H1 (cell line): ENCODE data around the gene TRIOBP. TPM values are rescaled to one million over a fixed set of nuclear protein-coding genes. Genes with fewer than 3 reads are reported as not detected.

ENCODE experiments used
- CTCF ChIA-PET: fragments of 300-600 bp; sonication (Branson Sonifier 250); formaldehyde crosslinking; loops from one replicate; lab custom pipeline; 2021; ENCODE audit not compliant: partially characterized antibody; lab: Charles Lee
- POLR2A ChIA-PET: fragments of 300-600 bp; sonication (Branson Sonifier 250); formaldehyde crosslinking; loops from one replicate; lab custom pipeline; 2021; ENCODE audit warnings: inconsistent platforms; ENCODE audit not compliant: partially characterized antibody; lab: Charles Lee
- DNase-seq, 2 experiments: peaks; one replicate each; pipeline versions ENCODE4 v3.0.0 to v3.0.0-alpha.2; 2010 to 2022; ENCODE audit warnings: low spot score in 2 of 2, low read depth in 1 of 2, mixed read lengths in 1 of 2
- FAIRE-seq: peaks from 2 replicates; lab custom pipeline; 2011; peaks lifted over from hg19 to GRCh38; lab: Jason Lieb, UNC
- H2AFZ ChIP-seq: 2 replicates; pipeline ENCODE4 v1.8.1; 2012; ENCODE audit warnings: low read length, inconsistent platforms
- H2AK5ac ChIP-seq: 2 replicates; pipeline ENCODE4 v1.6.1; 2013; ENCODE audit warnings: low read depth, low read length
- H2BK120ac ChIP-seq: replicated peaks from 2 replicates; pipeline ENCODE3; 2013; ENCODE audit warnings: low read depth, low read length, inconsistent platforms
- H2BK12ac ChIP-seq: 2 replicates; pipeline ENCODE4 v1.6.1; 2013; ENCODE audit warnings: low read depth, low read length
- H2BK15ac ChIP-seq: 2 replicates; pipeline ENCODE4 v1.6.1; 2013; ENCODE audit warnings: low read length
- H2BK20ac ChIP-seq: 2 replicates; pipeline ENCODE4 v1.6.1; 2013; ENCODE audit warnings: low read length
- H2BK5ac ChIP-seq: 2 replicates; pipeline ENCODE4 v1.6.1; 2013; ENCODE audit warnings: low read depth, low read length
- H3K14ac ChIP-seq: 2 replicates; pipeline ENCODE4 v1.6.1; 2013; ENCODE audit warnings: inconsistent platforms; ENCODE audit not compliant: insufficient read length
- H3K18ac ChIP-seq: 2 replicates; pipeline ENCODE4 v1.6.1; 2013; ENCODE audit warnings: low read length; ENCODE audit errors: extremely low read depth
- H3K23ac ChIP-seq: 2 replicates; pipeline ENCODE4 v1.6.1; 2013; ENCODE audit warnings: inconsistent platforms; ENCODE audit not compliant: insufficient read length
- H3K23me2 ChIP-seq: 2 replicates; pipeline ENCODE4 v1.6.1; 2013; ENCODE audit warnings: low read depth, low read length
- H3K27ac ChIP-seq: 2 replicates; pipeline ENCODE4 v1.6.1; 2011; ENCODE audit warnings: low read depth, low read length, inconsistent platforms
- H3K27me3 ChIP-seq, 4 experiments: replicated peaks in 1 of 4; 1 replicate in 1 of 4; 2 replicates in 3 of 4; pipeline versions ENCODE4 v1.6.1 to v1.8.1; 2011 to 2013; ENCODE audit warnings: low read length in 3 of 4, mild to moderate bottlenecking in 3 of 4, inconsistent platforms in 2 of 4, mixed read lengths in 2 of 4, moderate library complexity in 1 of 4; ENCODE audit not compliant: control insufficient read depth in 3 of 4, insufficient read depth in 3 of 4; ENCODE audit errors: extremely low read depth in 1 of 4
- H3K36me3 ChIP-seq, 4 experiments: 2 replicates each; pipeline versions ENCODE4 v1.6.1 to v1.8.1; 2011 to 2013; ENCODE audit warnings: mild to moderate bottlenecking in 4 of 4, low read length in 3 of 4, moderate library complexity in 2 of 4, control low read depth in 1 of 4, inconsistent platforms in 1 of 4; ENCODE audit not compliant: insufficient read depth in 4 of 4, control insufficient read depth in 2 of 4
- H3K4ac ChIP-seq: replicated peaks from 2 replicates; pipeline ENCODE3; 2013; ENCODE audit warnings: low read length, low read depth, mixed read lengths, inconsistent platforms; ENCODE audit not compliant: insufficient read length
- H3K4me1 ChIP-seq, 4 experiments: replicated peaks in 1 of 4; 1 replicate in 1 of 4; 2 replicates in 3 of 4; pipeline versions ENCODE4 v1.6.1 to v1.8.1; 2011 to 2013; ENCODE audit warnings: low read length in 3 of 4, inconsistent platforms in 2 of 4, mixed read lengths in 1 of 4; ENCODE audit not compliant: insufficient read depth in 4 of 4, control insufficient read depth in 3 of 4
- H3K4me2 ChIP-seq, 2 experiments: 2 replicates each; pipeline versions ENCODE4 v1.6.1 to v1.8.1; 2011 to 2013; ENCODE audit warnings: low read depth in 2 of 2, low read length in 2 of 2, control low read depth in 1 of 2, inconsistent platforms in 1 of 2, mild to moderate bottlenecking in 1 of 2; ENCODE audit not compliant: insufficient read depth in 1 of 2
- H3K4me3 ChIP-seq, 4 experiments: fragments of 200-600, 300-600 bp in 1 of 4; sonication (generic), shearing (Covaris generic), sonication (Bioruptor Twin) in 1 of 4; 2 replicates each; pipeline versions ENCODE4 v1.5.1 to v1.8.1; 2011 to 2016; ENCODE audit warnings: low read length in 4 of 4, low read depth in 3 of 4, control low read depth in 2 of 4, inconsistent platforms in 2 of 4, mild to moderate bottlenecking in 2 of 4, mixed read lengths in 1 of 4, moderate library complexity in 1 of 4; ENCODE audit not compliant: insufficient read depth in 2 of 4; ENCODE audit errors: extremely low read depth in 1 of 4
- H3K56ac ChIP-seq: replicated peaks from 2 replicates; pipeline ENCODE3; 2013; ENCODE audit warnings: low read depth, mild to moderate bottlenecking, mixed read lengths, low read length, inconsistent platforms; ENCODE audit not compliant: insufficient read length
- H3K79me1 ChIP-seq: 2 replicates; pipeline ENCODE4 v1.6.1; 2013; ENCODE audit warnings: low read depth, low read length, control low read depth
- H3K79me2 ChIP-seq, 2 experiments: 2 replicates each; pipeline versions ENCODE4 v1.6.1 to v1.8.1; 2012 to 2013; ENCODE audit warnings: low read length in 2 of 2, mild to moderate bottlenecking in 2 of 2, inconsistent platforms in 1 of 2; ENCODE audit not compliant: insufficient read depth in 2 of 2, control insufficient read depth in 1 of 2
- H3K9ac ChIP-seq, 4 experiments: replicated peaks in 1 of 4; 1 replicate in 1 of 4; 2 replicates in 3 of 4; pipeline versions ENCODE4 v1.6.1 to v1.8.1; 2011 to 2013; ENCODE audit warnings: low read depth in 3 of 4, low read length in 3 of 4, control low read depth in 2 of 4, mild to moderate bottlenecking in 2 of 4, moderate library complexity in 2 of 4, inconsistent platforms in 1 of 4; ENCODE audit errors: extremely low read depth in 1 of 4
- H3K9me3 ChIP-seq, 2 experiments: 2 replicates each; pipeline versions ENCODE4 v1.6.1 to v1.8.1; 2012 to 2013; ENCODE audit warnings: mild to moderate bottlenecking in 2 of 2, moderate library complexity in 2 of 2, control low read depth in 1 of 2, inconsistent platforms in 1 of 2, low read depth in 1 of 2, low read length in 1 of 2, mixed read lengths in 1 of 2; ENCODE audit not compliant: insufficient read depth in 2 of 2
- H4K20me1 ChIP-seq, 2 experiments: replicated peaks in 1 of 2; 2 replicates each; pipeline versions ENCODE3 to v1.8.1; 2011 to 2013; ENCODE audit warnings: inconsistent platforms in 2 of 2, low read length in 2 of 2, mild to moderate bottlenecking in 1 of 2; ENCODE audit not compliant: insufficient read depth in 2 of 2, control insufficient read depth in 1 of 2
- H4K5ac ChIP-seq: 2 replicates; pipeline ENCODE4 v1.6.1; 2013; ENCODE audit warnings: low read length, low read depth, mixed read lengths, inconsistent platforms; ENCODE audit not compliant: insufficient read length
- H4K8ac ChIP-seq: 2 replicates; pipeline ENCODE4 v1.8.0; 2013; ENCODE audit warnings: mild to moderate bottlenecking, moderate library complexity, low read length, inconsistent platforms; ENCODE audit not compliant: insufficient read depth; ENCODE audit errors: extremely low read depth
- H4K91ac ChIP-seq: replicated peaks from 2 replicates; pipeline ENCODE3; 2013; ENCODE audit warnings: low read length, mixed read lengths, inconsistent platforms; ENCODE audit not compliant: insufficient read length
- TAF1 ChIP-seq: IDR thresholded peaks from 2 replicates; pipeline ENCODE4 v1.6.1; 2011; ENCODE audit warnings: mild to moderate bottlenecking, low read depth, low read length
- TAF7 ChIP-seq: optimal IDR thresholded peaks from 2 replicates; pipeline ENCODE3; 2011; ENCODE audit warnings: low read depth, mild to moderate bottlenecking, inconsistent platforms, low read length, moderate library complexity, borderline replicate concordance
- WGBS, 2 experiments: shearing (Covaris generic) in 1 of 2; methylation state at CpG; one replicate each; pipeline versions ENCODE4 v1.1.6 to v1.1.7; 2013 to 2015; ENCODE audit warnings: low lambda C conversion rate in 2 of 2, mixed read lengths in 2 of 2, inconsistent platforms in 1 of 2, low coverage in 1 of 2, missing lambda C conversion rate in 1 of 2; ENCODE audit not compliant: insufficient replicate concordance in 2 of 2, insufficient coverage in 1 of 2, insufficient read length in 1 of 2; ENCODE audit errors: extremely low coverage in 1 of 2, missing lambda C conversion rate in 1 of 2; 5-methylcytosine and 5-hydroxymethylcytosine counted together
- polyA plus RNA-seq, 7 experiments: library from polyadenylated mRNA; depleted of rRNA in 3 of 7; stranded (reverse) in 5 of 7; unstranded in 2 of 7; fragments of >200 nt in 5 of 7; fragments of 200-250 nt in 2 of 7; gene quantifications; 1 replicate in 5 of 7; 2 replicates in 1 of 7; 4 replicates in 1 of 7; pipeline versions ENCODE4 v1.2.1 to v1.2.3, GENCODE V29; 2011 to 2013; ENCODE audit warnings: missing spikeins in 2 of 7, mixed read lengths in 2 of 7
- total RNA-seq: library from RNA; stranded (reverse); fragmentation: NEBNext Ultra II Directional; extraction: Animal tissue kit (Norgen Biotek cat#: 25700); gene quantifications from 2 replicates; pipeline ENCODE4 v1.2.1, GENCODE V29; 2021

Gene TRIOBP
- total and polyA plus RNA-seq, 2 of the 8 experiments (the other 6 are each of a cell fraction or from before 2014, with no cell fraction given), result 18.2 to 27.3 TPM

DNA sequence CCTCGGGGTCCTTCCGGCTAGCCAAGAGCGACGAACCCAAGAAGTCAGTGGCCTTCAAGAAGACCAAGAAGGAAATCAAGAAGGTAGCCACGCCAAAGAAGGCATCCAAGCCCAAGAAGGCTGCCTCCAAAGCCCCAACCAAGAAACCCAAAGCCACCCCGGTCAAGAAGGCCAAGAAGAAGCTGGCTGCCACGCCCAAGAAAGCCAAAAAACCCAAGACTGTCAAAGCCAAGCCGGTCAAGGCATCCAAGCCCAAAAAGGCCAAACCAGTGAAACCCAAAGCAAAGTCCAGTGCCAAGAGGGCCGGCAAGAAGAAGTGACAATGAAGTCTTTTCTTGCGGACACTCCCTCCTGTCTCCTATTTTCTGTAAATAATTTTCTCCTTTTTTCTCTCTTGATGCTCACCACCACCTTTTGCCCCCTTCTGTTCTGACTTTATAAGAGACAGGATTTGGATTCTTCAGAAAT is 109.0 kb downstream of the TRIOBP start:
- no peak overlapping the region for H4K5ac ChIP-seq
- H2BK20ac ChIP-seq, result no peak overlapping the region
- WGBS, 2 experiments, result 82% methylated on average over 10 of the region's 10 CpGs; no CpG with 5 or more reads in 1 of the 2 experiments
- no peak overlapping the region for H3K23ac ChIP-seq
- H3K27ac ChIP-seq, result no peak overlapping the region
- no peak overlapping the region for H2AK5ac ChIP-seq
- peak overlapping the region in 3 of 4 experiments; percentile 56 to 82 (median 72); a peak in 4 of 7 replicates for H3K9ac ChIP-seq
- peaks cover 3% of the 10 kb centered on the region for H3K79me1 ChIP-seq
- POLR2A ChIA-PET, result interaction anchor here (0.6 to 8.8 kb wide), 14 partner anchors 12 to 198 kb away, joined by 3 to 142 read pairs (median 4); partner anchors contain the start of genes EIF3L, GALR3, NOL12 and PDXP
- H3K4me3 ChIP-seq, result peak overlapping the region; percentile 79 to 91 (median 86)
- peaks cover 48% of the 10 kb centered on the region for H3K23me2 ChIP-seq
- H3K9me3 ChIP-seq, result no peaks in the 10 kb centered on the region
- no peak for DNase-seq
- no peak overlapping the region for H3K14ac ChIP-seq
- CTCF ChIA-PET, result no interaction called here
- H2BK120ac ChIP-seq, result no peak overlapping the region
- peaks cover 4 to 7% of the 10 kb centered on the region in 2 experiments; a peak in 2 of 4 replicates for H3K79me2 ChIP-seq
- TF ChIP-seq TAF1 (no peak), TAF7 (peak; percentile 78)
- H3K4ac ChIP-seq, result no peak overlapping the region
- peaks cover 3 to 4% of the 10 kb centered on the region in 2 experiments for H4K20me1 ChIP-seq
- peak overlapping the region; percentile 78; the same call in 1 of the 2 replicates for H3K18ac ChIP-seq
- H4K91ac ChIP-seq, result no peak overlapping the region
- no peak overlapping the region for H2BK15ac ChIP-seq
- H3K56ac ChIP-seq, result no peak overlapping the region
- H2AFZ ChIP-seq, result no peak overlapping the region
- H2BK12ac ChIP-seq, result 0 out of 2 replicates have a peak overlapping the region, but pooled peaks have one; percentile 60
- no peak for FAIRE-seq
- peak overlapping the region; percentile 91 to 94 for H3K4me2 ChIP-seq
- H3K27me3 ChIP-seq, result peaks cover 3 to 44% (median 37%) of the 10 kb centered on the region in 4 experiments
- no peaks in the 10 kb centered on the region for H3K36me3 ChIP-seq
- no peak overlapping the region for H4K8ac ChIP-seq
- H3K4me1 ChIP-seq, result peaks cover 0 to 22% (median 19%) of the 10 kb centered on the region in 4 experiments; a peak in 6 of 7 replicates
- H2BK5ac ChIP-seq, result no peak overlapping the region; the same call in 1 of the 2 replicates
